Stomach (tissue), 9 donors: Measurements from ENCODE around the gene HNRNPAB. TPM values are rescaled to one million over a fixed set of nuclear protein-coding genes. Genes with fewer than 3 reads are reported as not detected.

ENCODE experiments used
- DNase-seq, 2 donors: peaks; one replicate each; pipeline versions ENCODE4 v3.0.0 to v3.0.0-alpha.2; 2013 to 2019
- H3K27ac ChIP-seq, 5 donors: fragments of 200-600 bp in 4 of 5; sonication (generic) in 4 of 5; one replicate each; pipeline ENCODE4 v1.5.1; 2013 to 2019; ENCODE audit warnings: mild to moderate bottlenecking in 1 of 5, moderate library complexity in 1 of 5
- H3K27me3 ChIP-seq, 3 donors: fragments of 200-600 bp; sonication (generic); one replicate each; pipeline ENCODE4 v1.5.1; 2017 to 2019; ENCODE audit warnings: mixed run types in 1 of 3
- H3K36me3 ChIP-seq, 4 donors: fragments of 200-600 bp; sonication (generic); 1 replicate in 3 of 4; 2 replicates in 1 of 4; pipeline ENCODE4 v1.5.1; 2016 to 2019
- H3K4me1 ChIP-seq, 4 donors: fragments of 200-600 bp; sonication (generic); one replicate each; pipeline ENCODE4 v1.5.1; 2016 to 2019
- H3K4me3 ChIP-seq, 4 donors: fragments of 200-600 bp; sonication (generic) in 3 of 4; one replicate each; pipeline ENCODE4 v1.5.1; 2016 to 2019; ENCODE audit warnings: mild to moderate bottlenecking in 1 of 4
- H3K9me3 ChIP-seq, 4 donors: fragments of 200-600 bp; sonication (generic); one replicate each; pipeline ENCODE4 v1.5.1; 2016 to 2019
- EP300 ChIP-seq: sonication (generic); formaldehyde crosslinking; IDR thresholded peaks from one replicate; pipeline ENCODE4 v1.6.1; 2017; ENCODE audit warnings: antibody characterized with exemption
- POLR2A ChIP-seq, 4 donors: fragments of 450-650 bp; IDR thresholded peaks; one replicate each; pipeline ENCODE4 v1.6.1; 2016; ENCODE audit warnings: antibody characterized with exemption in 4 of 4, control low read depth in 2 of 4, mild to moderate bottlenecking in 1 of 4, moderate library complexity in 1 of 4
- POLR2AphosphoS5 ChIP-seq, 3 donors: sonication (generic); formaldehyde crosslinking; IDR thresholded peaks; one replicate each; pipeline ENCODE4 v1.6.1; 2016; ENCODE audit warnings: antibody characterized with exemption in 3 of 3
- WGBS, 5 donors: extraction: QIAGEN DNeasy Blood & Tissue Kit in 3 of 5; methylation state at CpG; one replicate each; pipeline versions ENCODE4 v1.1.5 to v1.1.7; 2013 to 2018; 5-methylcytosine and 5-hydroxymethylcytosine counted together
- intact Hi-C: fragments of 100-400 bp; cut with DNase I; formaldehyde crosslinking; loops from one replicate; pipeline ENCODE4 v1.15.1; 2023; ENCODE audit warnings: low total_unique reads
- polyA plus RNA-seq, 3 donors: library from polyadenylated mRNA; stranded (reverse); fragments of 200-250 nt; gene quantifications; one replicate each; pipeline ENCODE4 v1.2.3, GENCODE V29; 2013
- total RNA-seq, 5 donors: library from RNA; depleted of rRNA; stranded (reverse); fragments of >200 nt; gene quantifications; one replicate each; pipeline versions ENCODE4 v1.1.0 to v1.2.3, GENCODE V29; 2014 to 2016
- TF ChIP-seq, protein P1 (sequence below), 7 experiments: fragments of 450-650 bp in 4 of 7; fragments of 200-600 bp in 3 of 7; sonication (generic) in 3 of 7; IDR thresholded peaks; one replicate each; pipeline ENCODE4 v1.5.1; 2016 to 2019; ENCODE audit warnings: antibody characterized with exemption in 7 of 7, control low read depth in 2 of 7, mild to moderate bottlenecking in 1 of 7
- donor health status: healthy with polysubstance abuse.
- donor health status: Bipolar disorder and iron deficiency.
- donor health status: healthy.

HNRNPAB gene
- total and polyA plus RNA-seq, 8 donors: 25.1 to 327 (median 116) TPM

DNA sequence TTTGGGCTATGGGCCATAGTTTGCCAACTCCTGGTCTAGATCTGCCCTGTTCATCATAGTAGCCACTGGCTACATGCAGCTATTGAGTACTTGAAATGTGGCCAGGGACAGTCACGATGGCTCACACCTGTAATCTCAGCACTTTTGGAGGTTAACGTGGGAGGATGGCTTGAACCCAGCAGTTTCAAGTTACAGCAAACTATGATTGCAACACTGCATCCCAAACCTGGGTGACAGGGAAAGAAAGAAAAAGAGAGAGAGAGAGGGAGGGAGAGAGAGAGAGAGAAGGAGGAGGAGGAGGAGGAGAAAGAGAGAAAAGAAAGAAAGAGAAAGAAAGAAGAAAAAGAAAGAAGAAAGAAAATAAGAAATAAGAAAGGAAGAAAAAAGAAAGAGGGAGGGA lies 12.1 kb upstream of the HNRNPAB start:
- H3K4me1 ChIP-seq: no peaks in the 10 kb centered on the region
- H3K27ac ChIP-seq: no peak overlapping the region
- no peaks in the 10 kb centered on the region for H3K9me3 ChIP-seq
- WGBS, 5 donors: 41 to 61% (median 50%) methylated on average over 2 of the region's 2 CpGs
- TF ChIP-seq, protein P1, sequence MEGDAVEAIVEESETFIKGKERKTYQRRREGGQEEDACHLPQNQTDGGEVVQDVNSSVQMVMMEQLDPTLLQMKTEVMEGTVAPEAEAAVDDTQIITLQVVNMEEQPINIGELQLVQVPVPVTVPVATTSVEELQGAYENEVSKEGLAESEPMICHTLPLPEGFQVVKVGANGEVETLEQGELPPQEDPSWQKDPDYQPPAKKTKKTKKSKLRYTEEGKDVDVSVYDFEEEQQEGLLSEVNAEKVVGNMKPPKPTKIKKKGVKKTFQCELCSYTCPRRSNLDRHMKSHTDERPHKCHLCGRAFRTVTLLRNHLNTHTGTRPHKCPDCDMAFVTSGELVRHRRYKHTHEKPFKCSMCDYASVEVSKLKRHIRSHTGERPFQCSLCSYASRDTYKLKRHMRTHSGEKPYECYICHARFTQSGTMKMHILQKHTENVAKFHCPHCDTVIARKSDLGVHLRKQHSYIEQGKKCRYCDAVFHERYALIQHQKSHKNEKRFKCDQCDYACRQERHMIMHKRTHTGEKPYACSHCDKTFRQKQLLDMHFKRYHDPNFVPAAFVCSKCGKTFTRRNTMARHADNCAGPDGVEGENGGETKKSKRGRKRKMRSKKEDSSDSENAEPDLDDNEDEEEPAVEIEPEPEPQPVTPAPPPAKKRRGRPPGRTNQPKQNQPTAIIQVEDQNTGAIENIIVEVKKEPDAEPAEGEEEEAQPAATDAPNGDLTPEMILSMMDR (IDR thresholded peaks at IDR 0.05): no peak
- no peak for TF ChIP-seq EP300
- TF ChIP-seq POLR2AphosphoS5 (IDR thresholded peaks at IDR 0.05): no peak
- no peak for TF ChIP-seq POLR2A (IDR thresholded peaks at IDR 0.05)
- H3K36me3 ChIP-seq: no peaks in the 10 kb centered on the region
- intact Hi-C loops: no loop called here
- no peak for DNase-seq
- peaks cover 0 to 28% (median 0%) of the 10 kb centered on the region in 3 donors for H3K27me3 ChIP-seq
- H3K4me3 ChIP-seq: no peak overlapping the region

DNA sequence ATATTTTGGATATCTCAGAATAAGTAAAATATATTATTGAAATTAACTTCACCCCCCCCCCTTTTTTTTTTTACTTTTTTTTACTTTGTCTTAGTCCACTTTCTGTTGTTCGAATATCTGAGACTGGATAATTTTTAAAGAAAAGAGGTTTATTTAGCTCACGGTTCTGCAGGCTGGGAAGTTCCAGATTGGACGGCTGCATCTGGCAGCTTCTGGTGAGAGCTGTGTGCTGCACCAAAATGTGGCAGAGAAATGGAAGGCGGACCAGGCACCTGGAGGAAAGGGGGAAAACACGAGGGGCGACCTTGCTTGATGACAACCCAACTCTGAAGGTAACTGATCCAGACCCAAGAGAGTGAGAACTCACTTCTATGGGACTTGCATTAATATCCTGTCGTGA lies 11.5 kb upstream of the HNRNPAB start:
- Histone ChIP-seq H3K4me3 (no peak overlapping the region), H3K27me3 (peaks cover 0 to 28% (median 0%) of the 10 kb centered on the region in 3 donors), H3K27ac (no peak overlapping the region), H3K9me3 (no peaks in the 10 kb centered on the region), H3K36me3 (no peaks in the 10 kb centered on the region), H3K4me1 (no peaks in the 10 kb centered on the region)
- TF ChIP-seq POLR2AphosphoS5 (IDR thresholded peaks at IDR 0.05): no peak
- no peak for TF ChIP-seq EP300
- TF ChIP-seq, protein P1 (IDR thresholded peaks at IDR 0.05): no peak
- no peak for TF ChIP-seq POLR2A (IDR thresholded peaks at IDR 0.05)
- DNase-seq: no peak
- intact Hi-C loops: no loop called here
- 88 to 94% (median 93%) methylated on average over 7 of the region's 7 CpGs for WGBS, 5 donors

- no peak for DNase-seq
- Histone ChIP-seq H3K36me3 (no peaks in the 10 kb centered on the region), H3K27ac (no peak overlapping the region), H3K9me3 (no peaks in the 10 kb centered on the region), H3K4me1 (no peaks in the 10 kb centered on the region), H3K27me3 (peaks cover 0 to 28% (median 0%) of the 10 kb centered on the region in 3 donors), H3K4me3 (no peak overlapping the region)
- 58 to 70% (median 63%) methylated on average over 8 of the region's 8 CpGs for WGBS, 5 donors
- TF ChIP-seq, protein P1 (IDR thresholded peaks at IDR 0.05): no peak
- intact Hi-C loops: no loop called here
These were observed 11.0 kb upstream of the HNRNPAB start for GRCh38 chr5:178193251-178193809.

DNA sequence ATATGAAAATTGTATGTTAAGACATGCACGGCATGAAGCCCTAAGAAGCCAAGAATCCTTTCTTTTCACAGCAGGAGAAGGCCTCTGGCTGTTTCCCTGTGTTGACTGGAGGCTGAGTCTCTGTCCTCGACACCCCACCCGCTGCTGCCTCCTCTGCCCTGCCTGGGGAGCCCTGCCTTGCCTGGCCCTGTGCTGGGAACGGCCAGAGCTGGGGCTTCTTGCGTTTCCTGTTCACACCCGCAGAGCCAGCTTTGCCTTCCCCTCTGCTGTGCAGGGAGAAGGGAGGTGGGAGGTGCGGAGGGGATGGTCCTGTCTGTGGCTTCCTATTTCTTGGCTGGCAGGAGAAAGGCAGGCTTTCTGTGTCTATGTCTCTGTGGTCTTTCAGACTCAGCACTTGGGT lies 10.3 kb upstream of the HNRNPAB start:
- Histone ChIP-seq H3K4me1 (no peaks in the 10 kb centered on the region), H3K9me3 (no peaks in the 10 kb centered on the region), H3K27ac (no peak overlapping the region), H3K4me3 (no peak overlapping the region), H3K27me3 (peaks cover 0 to 21% (median 0%) of the 10 kb centered on the region in 3 donors), H3K36me3 (no peaks in the 10 kb centered on the region)
- WGBS, 5 donors: 23 to 50% (median 35%) methylated on average over 5 to 7 of the region's 7 CpGs
- TF ChIP-seq POLR2AphosphoS5 (IDR thresholded peaks at IDR 0.05) (no peak), EP300 (no peak), POLR2A (IDR thresholded peaks at IDR 0.05) (no peak)
- TF ChIP-seq, protein P1 (IDR thresholded peaks at IDR 0.05): no peak
- intact Hi-C loops: no loop called here
- DNase-seq: no peak
